Skin epidermis (tissue), 12 donors: ENCODE results near the gene IGDCC3.
"Not testable (repeated sequence)": the region's sequence is repeated elsewhere in the genome, so short reads cannot be mapped to it uniquely, and the experiment has no call there.

Experiments used
- H3K27ac ChIP-seq, 21 experiments: fragments of 200-600 bp; sonication (generic) in 11 of 21; one replicate each; pipeline ENCODE4 v1.5.0; 2020; ENCODE audit warnings: mild to moderate bottlenecking in 3 of 21, inconsistent platforms in 2 of 21, moderate library complexity in 2 of 21
- H3K4me3 ChIP-seq, 7 experiments: fragments of 200-600 bp; sonication (generic) in 2 of 7; one replicate each; pipeline ENCODE4 v1.5.0; 2020; ENCODE audit warnings: inconsistent platforms in 2 of 7, mild to moderate bottlenecking in 2 of 7, moderate library complexity in 1 of 7

The IGDCC3 gene

GRCh38 chr15:65351972-65352371 is 25.8 kb downstream of the IGDCC3 start:
- not testable (repeated sequence) for H3K27ac ChIP-seq, H3K4me3 ChIP-seq

GRCh38 chr15:65349338-65349737 is 28.5 kb downstream of the IGDCC3 start:
- H3K4me3 ChIP-seq, result no peak overlapping the region
- no peak overlapping the region for H3K27ac ChIP-seq

- H3K27ac ChIP-seq, H3K4me3 ChIP-seq: not testable (repeated sequence)
Observed at GRCh38 chr15:65347756-65348155, 30.0 kb downstream of the IGDCC3 start.

- no peak overlapping the region for H3K4me3 ChIP-seq
- H3K27ac ChIP-seq, result no peak overlapping the region
Observed at GRCh38 chr15:65346856-65347598, 30.8 kb downstream of the IGDCC3 start.

- Histone ChIP-seq H3K27ac (no peak overlapping the region), H3K4me3 (no peak overlapping the region)
Observed at GRCh38 chr15:65344914-65345275, 32.9 kb downstream of the IGDCC3 start.

- Histone ChIP-seq H3K27ac (no peak overlapping the region), H3K4me3 (no peak overlapping the region)
Observed at GRCh38 chr15:65344214-65344913, 33.4 kb downstream of the IGDCC3 start.

GRCh38 chr15:65343374-65343981 is 34.3 kb downstream of the IGDCC3 start:
- Histone ChIP-seq H3K27ac (no peak overlapping the region), H3K4me3 (no peak overlapping the region)

GRCh38 chr15:65342493-65342892 is 35.3 kb downstream of the IGDCC3 start:
- Histone ChIP-seq H3K4me3 (no peak overlapping the region), H3K27ac (no peak overlapping the region)

- no peak overlapping the region for H3K27ac ChIP-seq
- H3K4me3 ChIP-seq, result no peak overlapping the region
Observed at GRCh38 chr15:65339920-65340319, 37.9 kb downstream of the IGDCC3 start.

GRCh38 chr15:65339416-65339815 is 38.4 kb downstream of the IGDCC3 start:
- Histone ChIP-seq H3K27ac (no peak overlapping the region), H3K4me3 (no peak overlapping the region)

GRCh38 chr15:65338823-65339222 is 39.0 kb downstream of the IGDCC3 start:
- Histone ChIP-seq H3K4me3 (no peak overlapping the region), H3K27ac (no peak overlapping the region)

- H3K27ac ChIP-seq, result no peak overlapping the region
- H3K4me3 ChIP-seq, result no peak overlapping the region
Observed at GRCh38 chr15:65338366-65338765, 39.4 kb downstream of the IGDCC3 start.

GRCh38 chr15:65337436-65338070 is 40.2 kb downstream of the IGDCC3 start:
- H3K4me3 ChIP-seq, result no peak overlapping the region
- no peak overlapping the region for H3K27ac ChIP-seq

GRCh38 chr15:65336493-65337435 is 41.0 kb downstream of the IGDCC3 start:
- no peak overlapping the region for H3K27ac ChIP-seq
- H3K4me3 ChIP-seq, result no peak overlapping the region

GRCh38 chr15:65335278-65336055 is 42.3 kb downstream of the IGDCC3 start:
- Histone ChIP-seq H3K4me3 (no peak overlapping the region), H3K27ac (no peak overlapping the region)

GRCh38 chr15:65334586-65335231 is 43.1 kb downstream of the IGDCC3 start:
- no peak overlapping the region for H3K27ac ChIP-seq
- no peak overlapping the region for H3K4me3 ChIP-seq

- H3K27ac ChIP-seq, result no peak overlapping the region
- H3K4me3 ChIP-seq, result no peak overlapping the region
Observed at GRCh38 chr15:65333856-65334255, 43.9 kb downstream of the IGDCC3 start.

GRCh38 chr15:65333148-65333820 is 44.5 kb downstream of the IGDCC3 start:
- no peak overlapping the region for H3K27ac ChIP-seq
- H3K4me3 ChIP-seq, result no peak overlapping the region
